GM19438 (cell line): ENCODE data around the gene IL37.
"Not testable (repeated sequence)": the region's sequence is repeated elsewhere in the genome, so short reads cannot be mapped to it uniquely, and the experiment has no call there.

Experiments
- ATAC-seq: cut with Tn5 transposase; IDR thresholded peaks from one replicate; pipeline ENCODE4 v1.9.1; 2021; ENCODE audit warnings: low read depth; ENCODE audit not compliant: unreplicated experiment

Gene IL37

DNA sequence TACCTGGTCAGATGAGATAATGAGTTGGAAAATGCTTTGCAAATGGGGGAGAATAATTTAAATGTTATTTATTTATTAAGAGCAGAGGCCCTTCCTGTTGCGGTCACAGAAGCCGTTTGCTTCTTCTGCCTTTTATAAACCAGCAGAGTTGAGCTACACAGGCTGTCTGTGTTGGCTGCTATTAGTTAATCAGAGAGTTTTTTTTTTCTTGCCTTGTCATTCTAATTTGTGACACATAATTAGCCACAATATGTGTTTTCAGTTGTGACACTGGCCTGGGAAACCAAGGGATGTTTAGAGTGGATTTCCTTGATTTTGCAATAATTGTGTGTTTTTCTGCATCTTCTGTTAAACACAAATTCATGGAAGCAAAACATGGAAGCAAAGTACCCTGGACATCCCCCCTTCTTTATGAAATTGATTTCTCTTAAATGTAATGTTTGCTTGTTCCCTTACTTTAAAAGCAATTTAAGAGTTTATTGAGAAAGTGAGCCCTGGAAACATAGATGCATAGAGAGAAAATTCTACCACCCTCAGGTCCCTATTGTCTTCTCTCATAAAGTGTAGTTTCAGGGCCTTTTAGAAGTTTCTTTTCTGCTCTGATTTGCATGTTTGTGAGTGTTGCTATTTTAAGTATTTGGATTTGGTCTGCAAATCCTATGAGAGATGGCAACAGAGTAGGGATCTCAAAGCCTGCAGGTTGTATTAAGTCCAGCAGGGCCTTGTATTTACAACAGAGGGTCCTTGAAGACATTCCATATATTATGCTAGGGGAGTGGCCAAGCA lies 22.8 kb upstream of the IL37 start:
- peak; percentile 63 for ATAC-seq

DNA sequence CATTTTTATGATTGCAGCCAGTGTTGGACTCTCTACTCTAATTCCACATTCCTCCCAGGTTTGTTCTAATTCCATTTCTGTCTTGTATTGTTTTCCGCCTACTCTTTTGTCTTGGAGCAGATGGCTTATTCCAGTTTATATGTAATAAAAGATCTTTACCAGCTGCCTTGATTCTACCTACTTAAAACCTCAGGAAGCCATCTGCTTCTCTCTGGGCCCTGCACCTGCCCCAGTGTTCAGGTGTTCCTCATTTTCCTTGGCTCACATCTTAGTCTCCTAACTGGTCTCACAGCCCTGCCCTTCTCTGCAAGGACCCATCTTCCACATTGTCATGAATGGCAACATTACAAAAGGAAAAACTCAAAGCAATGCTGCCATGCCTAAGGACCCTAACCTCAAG lies 21.0 kb upstream of the IL37 start:
- ATAC-seq, result no peak

DNA sequence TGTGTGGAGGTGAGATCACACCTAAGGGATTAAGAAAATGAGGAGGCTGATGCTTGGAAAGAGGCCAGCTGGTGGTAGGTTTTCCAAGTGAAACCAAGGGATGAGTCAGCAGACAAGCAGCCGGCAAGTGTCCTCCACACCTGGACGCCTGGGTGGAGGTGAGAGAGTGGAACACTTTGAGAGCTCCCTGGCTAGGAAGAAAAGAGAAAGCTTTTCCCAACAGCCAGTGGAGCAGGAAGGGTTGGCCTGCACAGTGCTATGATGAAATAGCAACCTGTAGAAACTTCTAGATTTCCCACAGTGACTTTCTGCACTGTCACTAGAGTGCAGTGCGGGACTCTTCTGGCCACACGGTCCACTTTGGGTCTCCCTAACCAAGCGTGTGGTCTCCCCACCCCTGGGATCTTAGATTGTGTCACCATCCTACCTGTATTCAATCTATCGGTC lies 19.6 kb upstream of the IL37 start:
- ATAC-seq, result no peak

DNA sequence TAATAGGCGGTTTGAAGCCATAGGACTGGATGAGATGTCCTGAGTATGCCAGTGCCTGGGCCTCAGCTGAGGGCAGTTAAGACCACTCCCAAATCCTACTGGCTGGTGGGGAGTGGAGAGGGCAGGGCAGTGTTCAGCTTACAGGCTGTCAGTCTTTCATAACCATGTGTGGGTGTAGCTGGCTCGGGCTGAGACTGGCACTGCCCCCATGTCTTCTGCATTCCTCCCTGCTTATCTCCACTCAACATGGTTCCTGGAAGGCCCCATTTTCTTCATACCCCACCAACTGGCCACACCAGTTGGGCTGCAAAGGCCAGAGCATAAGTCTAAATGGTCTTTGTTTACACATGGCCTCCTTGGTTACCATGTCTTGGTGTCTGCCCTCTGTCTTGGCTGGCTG lies 17.2 kb upstream of the IL37 start:
- no peak for ATAC-seq

DNA sequence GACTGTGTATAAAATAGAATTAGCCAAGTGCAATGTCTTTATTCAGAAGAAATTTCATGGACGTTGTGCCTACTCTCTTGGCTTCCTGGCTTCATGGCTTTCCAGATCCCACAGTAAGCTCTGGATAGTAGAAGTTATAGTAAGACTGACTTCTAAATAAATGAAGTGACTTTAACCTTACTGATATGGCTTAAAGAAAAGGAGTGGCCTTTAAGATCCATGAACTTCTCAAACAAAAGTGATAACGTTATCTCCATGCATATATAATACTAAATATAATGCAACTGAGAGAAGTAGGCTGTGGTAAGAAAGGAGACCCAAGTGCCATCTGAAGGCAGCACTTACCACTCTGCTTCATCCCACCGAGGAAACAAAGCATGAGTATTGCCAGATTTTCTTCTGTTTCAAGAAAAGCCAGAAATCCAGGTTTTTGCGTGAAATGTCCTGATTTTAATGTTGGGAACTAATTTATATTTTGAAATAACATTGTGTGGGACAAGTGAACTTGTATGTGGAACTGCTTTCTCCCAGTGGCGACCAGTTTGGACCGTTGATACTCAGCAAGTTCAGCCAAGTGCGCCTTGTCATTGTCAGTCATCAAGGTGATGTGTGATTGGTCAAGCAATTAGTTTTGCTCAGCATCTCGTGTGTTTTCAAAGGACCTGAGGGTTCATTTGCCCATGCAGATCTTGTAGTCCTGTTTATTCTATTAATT lies 13.9 kb upstream of the IL37 start:
- no peak for ATAC-seq

GRCh38 chr2:112897624-112897978 lies 13.4 kb upstream of the IL37 start:
- no peak for ATAC-seq

GRCh38 chr2:112901431-112902065 lies 9.4 kb upstream of the IL37 start:
- ATAC-seq, result not testable (repeated sequence)

- ATAC-seq, result no peak
Observed at GRCh38 chr2:112902816-112903215, 8.1 kb upstream of the IL37 start.

GRCh38 chr2:112904883-112905282 lies 6.1 kb upstream of the IL37 start:
- ATAC-seq, result no peak

DNA sequence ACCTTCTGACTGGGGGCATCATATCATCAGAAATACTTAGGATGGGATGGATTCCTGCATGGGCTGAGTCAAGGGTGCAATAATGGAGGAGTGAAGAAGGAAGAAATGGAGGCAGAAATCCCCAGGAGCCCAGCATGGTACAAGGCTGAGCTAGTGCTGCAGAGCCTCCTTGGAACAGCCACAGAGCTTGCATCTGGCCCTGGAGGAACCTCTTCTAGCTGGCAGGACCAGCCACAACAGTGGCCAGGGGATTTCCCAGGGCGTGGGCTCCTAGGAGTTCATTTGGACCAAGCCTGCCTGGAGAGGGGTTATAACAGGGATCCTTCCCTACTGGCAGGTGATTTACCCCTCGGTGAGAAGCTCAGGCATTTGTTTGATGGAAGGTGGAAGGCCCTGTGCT lies 4.7 kb upstream of the IL37 start:
- ATAC-seq, result no peak

GRCh38 chr2:112907001-112907949 lies 3.7 kb upstream of the IL37 start:
- no peak for ATAC-seq

- not testable (repeated sequence) for ATAC-seq
Observed at GRCh38 chr2:112908559-112908958, 2.4 kb upstream of the IL37 start.

- no peak for ATAC-seq
Observed at GRCh38 chr2:112910219-112910618, 746 bp upstream of the IL37 start.

DNA sequence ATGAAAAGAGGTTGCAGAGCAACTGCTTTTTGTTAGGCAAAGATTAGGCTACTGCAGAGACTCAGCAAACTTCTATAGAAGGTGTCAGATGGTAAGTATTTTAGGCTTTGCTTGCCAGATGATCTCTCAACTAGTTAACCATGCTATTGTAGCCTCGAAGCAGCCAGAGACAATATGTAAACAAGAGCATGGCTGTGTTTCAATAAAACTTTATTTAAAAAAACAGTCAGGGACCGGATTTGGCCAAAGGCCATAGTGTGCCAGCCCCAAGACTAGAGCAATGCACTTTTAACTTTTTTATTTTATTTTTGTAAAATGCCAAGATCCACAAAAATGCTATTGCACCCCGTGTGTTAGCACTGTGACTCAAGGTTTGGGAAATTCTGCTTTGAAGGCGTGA lies 1.4 kb downstream of the IL37 start:
- no peak for ATAC-seq

GRCh38 chr2:112915300-112916144 lies 4.6 kb downstream of the IL37 start:
- ATAC-seq, result no peak

GRCh38 chr2:112916145-112916571 lies 5.2 kb downstream of the IL37 start:
- no peak for ATAC-seq

DNA sequence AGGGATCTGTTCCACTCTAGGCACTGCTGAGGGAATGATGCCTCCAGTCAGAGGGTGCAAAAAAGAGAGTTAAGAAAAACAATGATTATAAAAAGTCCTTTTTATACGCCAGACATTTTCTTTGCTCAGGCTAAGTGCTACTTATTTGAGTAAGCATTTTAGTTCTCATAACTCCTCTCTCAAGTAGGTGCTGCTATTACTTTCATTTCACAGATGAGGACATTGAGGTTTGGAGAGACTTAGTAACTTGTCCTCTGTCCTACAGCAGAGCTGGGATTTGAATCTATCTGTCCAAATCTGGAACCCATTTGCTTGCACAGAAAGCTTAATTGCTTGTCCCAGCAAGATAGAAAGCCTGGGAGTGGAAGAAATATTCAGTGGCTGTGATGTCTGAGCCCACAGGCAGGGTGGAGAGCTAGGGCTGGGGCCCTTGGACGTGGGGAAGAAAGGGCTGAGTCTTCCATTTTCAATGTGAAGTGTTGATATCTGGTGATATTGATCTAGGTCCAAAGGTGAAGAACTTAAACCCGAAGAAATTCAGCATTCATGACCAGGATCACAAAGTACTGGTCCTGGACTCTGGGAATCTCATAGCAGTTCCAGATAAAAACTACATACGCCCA lies 5.8 kb downstream of the IL37 start:
- no peak for ATAC-seq

DNA sequence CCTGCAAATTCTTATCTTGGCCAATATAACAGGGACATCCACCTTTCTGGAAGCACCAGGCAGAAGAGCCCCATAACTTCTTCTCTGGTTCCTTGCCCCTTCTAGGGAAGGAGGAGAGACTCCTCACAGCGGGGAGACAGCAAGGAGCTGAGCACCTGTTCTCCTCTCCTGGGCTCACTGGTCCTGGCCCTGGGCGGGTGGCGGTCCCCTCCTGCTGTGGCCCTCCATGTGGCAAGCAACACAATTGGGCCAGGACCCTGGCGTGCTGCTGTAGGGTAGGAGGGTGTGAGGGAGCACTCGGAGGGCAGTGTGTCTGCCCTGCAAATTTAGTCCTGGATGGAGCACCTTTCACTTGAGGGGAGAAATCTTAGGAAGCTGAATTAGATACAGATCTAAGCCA lies 6.9 kb downstream of the IL37 start:
- no peak for ATAC-seq

DNA sequence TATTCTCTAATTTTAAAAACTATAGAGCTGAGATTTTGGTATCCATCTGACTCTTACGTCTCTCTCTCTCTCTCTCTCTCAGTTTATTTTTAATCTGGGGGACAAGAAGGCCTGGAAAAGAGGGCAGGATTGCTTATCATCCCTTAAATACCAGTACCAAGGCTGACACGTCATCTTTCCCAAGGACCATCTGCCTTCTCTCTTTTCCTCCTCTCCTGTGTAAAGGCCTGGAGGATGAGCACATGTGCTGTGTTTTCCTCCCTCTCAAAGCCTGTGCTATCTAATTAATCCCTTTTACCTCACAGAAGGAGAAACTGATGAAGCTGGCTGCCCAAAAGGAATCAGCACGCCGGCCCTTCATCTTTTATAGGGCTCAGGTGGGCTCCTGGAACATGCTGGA lies 7.3 kb downstream of the IL37 start:
- no peak for ATAC-seq
